Measurements from ENCODE around the gene RNF183.

DNA sequence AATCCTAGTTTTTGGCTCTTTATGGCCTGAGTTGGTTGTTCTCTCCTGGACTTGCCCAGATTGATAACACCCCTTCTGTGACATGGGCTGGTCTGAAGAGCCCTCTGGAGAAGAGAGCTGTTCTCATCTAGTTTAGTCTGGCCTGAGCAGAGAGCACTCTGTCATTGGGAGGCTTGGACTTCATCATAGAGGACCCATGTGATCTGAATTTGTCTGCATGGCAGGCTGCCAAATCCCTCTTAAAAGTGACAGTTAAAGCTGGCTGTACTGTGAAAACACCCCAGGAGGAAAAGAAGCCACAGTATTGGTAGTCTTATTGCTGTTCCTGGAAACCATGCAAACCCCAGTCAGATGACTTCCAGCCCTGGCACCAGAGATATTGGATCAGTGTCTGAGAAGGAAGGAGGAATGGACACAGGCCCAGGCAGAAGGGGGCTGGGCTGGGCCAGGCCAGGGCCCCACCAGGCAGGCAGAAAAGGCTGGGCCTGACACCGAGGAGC, 40.6 kb upstream of the RNF183 start:
- TF ChIP-seq EZH2phosphoT487 (conservative IDR thresholded peaks at IDR 0.05; ENCODE audit: low read length): no peak
- TF ChIP-seq, protein P1, sequence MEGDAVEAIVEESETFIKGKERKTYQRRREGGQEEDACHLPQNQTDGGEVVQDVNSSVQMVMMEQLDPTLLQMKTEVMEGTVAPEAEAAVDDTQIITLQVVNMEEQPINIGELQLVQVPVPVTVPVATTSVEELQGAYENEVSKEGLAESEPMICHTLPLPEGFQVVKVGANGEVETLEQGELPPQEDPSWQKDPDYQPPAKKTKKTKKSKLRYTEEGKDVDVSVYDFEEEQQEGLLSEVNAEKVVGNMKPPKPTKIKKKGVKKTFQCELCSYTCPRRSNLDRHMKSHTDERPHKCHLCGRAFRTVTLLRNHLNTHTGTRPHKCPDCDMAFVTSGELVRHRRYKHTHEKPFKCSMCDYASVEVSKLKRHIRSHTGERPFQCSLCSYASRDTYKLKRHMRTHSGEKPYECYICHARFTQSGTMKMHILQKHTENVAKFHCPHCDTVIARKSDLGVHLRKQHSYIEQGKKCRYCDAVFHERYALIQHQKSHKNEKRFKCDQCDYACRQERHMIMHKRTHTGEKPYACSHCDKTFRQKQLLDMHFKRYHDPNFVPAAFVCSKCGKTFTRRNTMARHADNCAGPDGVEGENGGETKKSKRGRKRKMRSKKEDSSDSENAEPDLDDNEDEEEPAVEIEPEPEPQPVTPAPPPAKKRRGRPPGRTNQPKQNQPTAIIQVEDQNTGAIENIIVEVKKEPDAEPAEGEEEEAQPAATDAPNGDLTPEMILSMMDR (IDR thresholded peaks at IDR 0.05; ENCODE audit: insufficient read depth, low read length, poor library complexity, severe bottlenecking): no peak
